Mucosa of stomach (tissue), 1 donor: ENCODE results near the gene DMP1.

Source experiments
- H3K27me3 ChIP-seq: one replicate; pipeline ENCODE4 v1.7.0; 2013; ENCODE audit warnings: mild to moderate bottlenecking, low read length; ENCODE audit not compliant: control insufficient read depth, insufficient read depth
- H3K36me3 ChIP-seq: one replicate; pipeline ENCODE4 v1.7.0; 2013; ENCODE audit warnings: low read length; ENCODE audit not compliant: control insufficient read depth, insufficient read depth
- H3K4me1 ChIP-seq: one replicate; pipeline ENCODE4 v1.7.0; 2013; ENCODE audit warnings: mild to moderate bottlenecking, low read length; ENCODE audit not compliant: control insufficient read depth, insufficient read depth
- H3K4me3 ChIP-seq: one replicate; pipeline ENCODE4 v1.7.0; 2013; ENCODE audit warnings: low read length
- H3K9ac ChIP-seq: one replicate; pipeline ENCODE4 v1.7.0; 2013; ENCODE audit warnings: mild to moderate bottlenecking, low read length, moderate library complexity
- H3K9me3 ChIP-seq: one replicate; pipeline ENCODE4 v1.7.0; 2013; ENCODE audit warnings: mild to moderate bottlenecking, low read length, moderate library complexity; ENCODE audit not compliant: control insufficient read depth
- donor health status: Pancreatic carcinoma.

The DMP1 gene

GRCh38 chr4:87644286-87644685 is 5.8 kb upstream of the DMP1 start:
- H3K4me3 ChIP-seq: no peak overlapping the region
- no peaks in the 10 kb centered on the region for H3K36me3 ChIP-seq
- no peaks in the 10 kb centered on the region for H3K27me3 ChIP-seq
- H3K9me3 ChIP-seq: no peaks in the 10 kb centered on the region
- no peaks in the 10 kb centered on the region for H3K4me1 ChIP-seq
- H3K9ac ChIP-seq: no peak overlapping the region

- no peaks in the 10 kb centered on the region for H3K9me3 ChIP-seq
- H3K9ac ChIP-seq: no peak overlapping the region
- no peaks in the 10 kb centered on the region for H3K36me3 ChIP-seq
- no peak overlapping the region for H3K4me3 ChIP-seq
- H3K4me1 ChIP-seq: no peaks in the 10 kb centered on the region
- no peaks in the 10 kb centered on the region for H3K27me3 ChIP-seq
Observed at GRCh38 chr4:87650938-87651337, 858 bp downstream of the DMP1 start.

GRCh38 chr4:87651941-87652340 is 1.9 kb downstream of the DMP1 start:
- Histone ChIP-seq H3K36me3 (no peaks in the 10 kb centered on the region), H3K9me3 (no peaks in the 10 kb centered on the region), H3K4me3 (no peak overlapping the region), H3K27me3 (no peaks in the 10 kb centered on the region), H3K9ac (no peak overlapping the region), H3K4me1 (no peaks in the 10 kb centered on the region)

GRCh38 chr4:87654487-87655044 is 4.5 kb downstream of the DMP1 start:
- H3K4me3 ChIP-seq: no peak overlapping the region
- H3K36me3 ChIP-seq: no peaks in the 10 kb centered on the region
- no peaks in the 10 kb centered on the region for H3K9me3 ChIP-seq
- no peaks in the 10 kb centered on the region for H3K27me3 ChIP-seq
- no peak overlapping the region for H3K9ac ChIP-seq
- H3K4me1 ChIP-seq: no peaks in the 10 kb centered on the region

GRCh38 chr4:87657525-87657924 is 7.4 kb downstream of the DMP1 start:
- Histone ChIP-seq H3K9me3 (no peaks in the 10 kb centered on the region), H3K9ac (no peak overlapping the region)

GRCh38 chr4:87659247-87659931 is 9.3 kb downstream of the DMP1 start:
- Histone ChIP-seq H3K9me3 (no peaks in the 10 kb centered on the region), H3K36me3 (no peaks in the 10 kb centered on the region), H3K27me3 (no peaks in the 10 kb centered on the region), H3K9ac (no peak overlapping the region), H3K4me1 (no peaks in the 10 kb centered on the region), H3K4me3 (no peak overlapping the region)

More at GRCh38 chr4:87657525-87657924, 7.4 kb downstream of the DMP1 start:
- Histone ChIP-seq H3K27me3 (no peaks in the 10 kb centered on the region), H3K36me3 (no peaks in the 10 kb centered on the region), H3K4me1 (no peaks in the 10 kb centered on the region), H3K4me3 (no peak overlapping the region)

GRCh38 chr4:87662871-87663270 is 12.8 kb downstream of the DMP1 start:
- Histone ChIP-seq H3K36me3 (no peaks in the 10 kb centered on the region), H3K9ac (no peak overlapping the region), H3K9me3 (no peaks in the 10 kb centered on the region), H3K27me3 (no peaks in the 10 kb centered on the region), H3K4me3 (no peak overlapping the region), H3K4me1 (no peaks in the 10 kb centered on the region)

GRCh38 chr4:87669373-87669772 is 19.3 kb downstream of the DMP1 start:
- H3K9ac ChIP-seq: no peak overlapping the region
- H3K36me3 ChIP-seq: no peaks in the 10 kb centered on the region
- no peak overlapping the region for H3K4me3 ChIP-seq
- H3K9me3 ChIP-seq: no peaks in the 10 kb centered on the region
- H3K27me3 ChIP-seq: no peaks in the 10 kb centered on the region
- H3K4me1 ChIP-seq: no peaks in the 10 kb centered on the region

- no peaks in the 10 kb centered on the region for H3K4me1 ChIP-seq
- no peaks in the 10 kb centered on the region for H3K9me3 ChIP-seq
- no peaks in the 10 kb centered on the region for H3K27me3 ChIP-seq
- no peak overlapping the region for H3K9ac ChIP-seq
- H3K4me3 ChIP-seq: no peak overlapping the region
- H3K36me3 ChIP-seq: no peaks in the 10 kb centered on the region
Observed at GRCh38 chr4:87677731-87678130, 27.7 kb downstream of the DMP1 start.

- Histone ChIP-seq H3K4me1 (no peaks in the 10 kb centered on the region), H3K9me3 (no peaks in the 10 kb centered on the region), H3K36me3 (no peaks in the 10 kb centered on the region), H3K4me3 (no peak overlapping the region), H3K9ac (no peak overlapping the region), H3K27me3 (no peaks in the 10 kb centered on the region)
Observed at GRCh38 chr4:87679449-87680169, 29.5 kb downstream of the DMP1 start.

- Histone ChIP-seq H3K36me3 (no peaks in the 10 kb centered on the region), H3K27me3 (no peaks in the 10 kb centered on the region), H3K4me1 (no peaks in the 10 kb centered on the region), H3K4me3 (no peak overlapping the region), H3K9ac (no peak overlapping the region), H3K9me3 (no peaks in the 10 kb centered on the region)
Observed at GRCh38 chr4:87680271-87680670, 30.2 kb downstream of the DMP1 start.

- no peaks in the 10 kb centered on the region for H3K9me3 ChIP-seq
Observed at GRCh38 chr4:87688316-87688715, 38.2 kb downstream of the DMP1 start.

More at GRCh38 chr4:87688316-87688715, 38.2 kb downstream of the DMP1 start:
- H3K4me1 ChIP-seq: no peaks in the 10 kb centered on the region
- H3K4me3 ChIP-seq: no peak overlapping the region
- no peaks in the 10 kb centered on the region for H3K27me3 ChIP-seq
- H3K9ac ChIP-seq: no peak overlapping the region
- no peaks in the 10 kb centered on the region for H3K36me3 ChIP-seq
